Osteocyte (in vitro differentiated cells): ENCODE measurements around the gene RHBDL3. TPM values are rescaled to one million over a fixed set of nuclear protein-coding genes. Genes with fewer than 3 reads are reported as not detected.

ENCODE experiments used
- DNase-seq: peaks from one replicate; pipeline ENCODE4 v3.0.0; 2021; ENCODE audit warnings: mixed read lengths; ENCODE audit not compliant: unreplicated experiment; ENCODE audit errors: extremely low spot score
- H3K27ac Mint-ChIP-seq: one replicate; pipeline ENCODE4 v1.8.0; 2021; ENCODE audit warnings: mild to moderate bottlenecking, mixed read lengths; ENCODE audit not compliant: unreplicated experiment
- H3K27me3 Mint-ChIP-seq: one replicate; pipeline ENCODE4 v1.8.0; 2021; ENCODE audit warnings: mixed read lengths; ENCODE audit not compliant: unreplicated experiment
- H3K36me3 Mint-ChIP-seq: one replicate; pipeline ENCODE4 v1.8.0; 2021; ENCODE audit warnings: mixed read lengths; ENCODE audit not compliant: unreplicated experiment
- H3K4me1 Mint-ChIP-seq: one replicate; pipeline ENCODE4 v1.8.0; 2021; ENCODE audit warnings: mixed read lengths; ENCODE audit not compliant: unreplicated experiment
- H3K4me3 Mint-ChIP-seq: one replicate; pipeline ENCODE4 v1.8.0; 2021; ENCODE audit warnings: mild to moderate bottlenecking, moderate library complexity, mixed read lengths; ENCODE audit not compliant: unreplicated experiment
- H3K9me3 Mint-ChIP-seq: one replicate; pipeline ENCODE4 v1.8.0; 2021; ENCODE audit warnings: mixed read lengths; ENCODE audit not compliant: unreplicated experiment
- total RNA-seq: library from RNA; stranded (reverse); gene quantifications from 2 replicates; pipeline ENCODE4 v1.2.1, GENCODE V29; 2021
- TF ChIP-seq, protein P1 (sequence below): fragments of 200-600 bp; sonication (generic); IDR thresholded peaks from 2 replicates; pipeline ENCODE4 v1.5.0; 2021; ENCODE audit warnings: antibody characterized with exemption, mild to moderate bottlenecking, moderate library complexity

RHBDL3 gene
- total RNA-seq, 1 donor from 2014 or later, result 0.11 TPM

DNA sequence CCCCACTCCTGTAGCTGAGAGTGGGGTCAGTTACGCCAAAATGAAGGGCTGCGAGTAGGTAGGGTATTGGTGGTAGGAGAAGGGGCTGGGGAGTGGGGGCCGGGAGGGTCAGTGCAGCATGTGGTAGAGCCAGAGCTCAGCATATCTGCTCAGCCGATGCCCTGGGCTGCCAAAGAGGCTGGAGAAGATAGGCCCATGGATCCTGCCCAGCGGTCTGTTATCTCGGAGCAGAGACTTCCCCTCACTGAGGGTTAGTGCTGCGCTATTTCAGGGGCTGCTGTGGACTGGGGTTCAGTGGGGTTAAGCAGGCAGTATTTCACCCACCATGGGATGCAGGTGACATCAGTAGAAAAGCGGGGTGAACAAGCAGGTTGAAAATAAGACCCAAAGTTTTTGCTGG lies 19.7 kb downstream of the RHBDL3 start:
- Mint-ChIP-seq H3K9me3 (no peaks in the 10 kb centered on the region), H3K4me1 (peaks cover 4% of the 10 kb centered on the region), H3K27me3 (peaks cover 8% of the 10 kb centered on the region), H3K36me3 (no peaks in the 10 kb centered on the region), H3K27ac (no peak overlapping the region), H3K4me3 (no peak overlapping the region)
- DNase-seq, result no peak
- TF ChIP-seq, protein P1, sequence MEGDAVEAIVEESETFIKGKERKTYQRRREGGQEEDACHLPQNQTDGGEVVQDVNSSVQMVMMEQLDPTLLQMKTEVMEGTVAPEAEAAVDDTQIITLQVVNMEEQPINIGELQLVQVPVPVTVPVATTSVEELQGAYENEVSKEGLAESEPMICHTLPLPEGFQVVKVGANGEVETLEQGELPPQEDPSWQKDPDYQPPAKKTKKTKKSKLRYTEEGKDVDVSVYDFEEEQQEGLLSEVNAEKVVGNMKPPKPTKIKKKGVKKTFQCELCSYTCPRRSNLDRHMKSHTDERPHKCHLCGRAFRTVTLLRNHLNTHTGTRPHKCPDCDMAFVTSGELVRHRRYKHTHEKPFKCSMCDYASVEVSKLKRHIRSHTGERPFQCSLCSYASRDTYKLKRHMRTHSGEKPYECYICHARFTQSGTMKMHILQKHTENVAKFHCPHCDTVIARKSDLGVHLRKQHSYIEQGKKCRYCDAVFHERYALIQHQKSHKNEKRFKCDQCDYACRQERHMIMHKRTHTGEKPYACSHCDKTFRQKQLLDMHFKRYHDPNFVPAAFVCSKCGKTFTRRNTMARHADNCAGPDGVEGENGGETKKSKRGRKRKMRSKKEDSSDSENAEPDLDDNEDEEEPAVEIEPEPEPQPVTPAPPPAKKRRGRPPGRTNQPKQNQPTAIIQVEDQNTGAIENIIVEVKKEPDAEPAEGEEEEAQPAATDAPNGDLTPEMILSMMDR, result no peak

GRCh38 chr17:32285746-32286517 lies 20.3 kb downstream of the RHBDL3 start:
- H3K36me3 Mint-ChIP-seq, result no peaks in the 10 kb centered on the region
- peaks cover 4% of the 10 kb centered on the region for H3K4me1 Mint-ChIP-seq
- H3K27me3 Mint-ChIP-seq, result peaks cover 8% of the 10 kb centered on the region
- H3K4me3 Mint-ChIP-seq, result no peak overlapping the region
- no peaks in the 10 kb centered on the region for H3K9me3 Mint-ChIP-seq
- no peak for DNase-seq
- TF ChIP-seq, protein P1, result no peak
- no peak overlapping the region for H3K27ac Mint-ChIP-seq

GRCh38 chr17:32286518-32286900 lies 20.9 kb downstream of the RHBDL3 start:
- Mint-ChIP-seq H3K4me3 (no peak overlapping the region), H3K27me3 (peaks cover 8% of the 10 kb centered on the region), H3K27ac (no peak overlapping the region), H3K9me3 (no peaks in the 10 kb centered on the region), H3K36me3 (no peaks in the 10 kb centered on the region), H3K4me1 (peaks cover 4% of the 10 kb centered on the region)
- DNase-seq, result no peak
- TF ChIP-seq, protein P1, result no peak

DNA sequence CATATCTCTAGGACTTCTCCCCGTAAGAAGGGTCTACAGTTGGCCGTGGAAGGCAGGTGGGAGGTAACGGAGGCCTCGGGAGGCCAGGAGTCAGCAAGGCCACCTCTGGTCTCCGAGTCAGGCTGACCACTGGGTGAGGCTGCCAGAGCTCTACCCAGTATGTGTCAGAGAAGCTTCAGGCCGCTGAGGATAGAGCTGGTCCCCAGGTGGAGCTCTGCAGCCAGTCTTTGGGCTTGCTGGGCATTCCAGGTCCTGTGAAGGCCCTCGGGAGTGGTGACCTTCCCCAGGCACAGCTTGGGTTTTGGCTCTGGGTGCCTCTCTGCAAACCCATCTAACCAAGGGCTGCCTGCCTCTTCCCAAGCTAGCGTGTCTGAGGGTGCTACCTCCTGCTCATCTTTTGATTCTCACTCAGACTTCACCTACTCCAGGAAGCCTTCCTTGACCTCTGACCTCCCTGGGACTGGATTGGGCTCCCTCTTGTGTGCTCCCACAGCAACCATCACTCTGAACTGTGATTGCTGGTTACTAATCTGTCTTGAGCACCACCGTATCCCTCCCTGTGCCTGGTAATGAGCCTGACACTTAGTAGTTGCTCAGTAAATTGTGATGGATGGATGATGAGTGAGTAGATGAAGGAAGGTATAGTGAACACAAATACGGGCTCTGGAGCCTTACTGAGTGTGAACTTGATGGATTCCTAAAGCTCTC lies 22.3 kb downstream of the RHBDL3 start:
- Mint-ChIP-seq H3K9me3 (no peaks in the 10 kb centered on the region), H3K36me3 (no peaks in the 10 kb centered on the region), H3K4me1 (peaks cover 4% of the 10 kb centered on the region), H3K4me3 (no peak overlapping the region), H3K27ac (no peak overlapping the region), H3K27me3 (peaks cover 4% of the 10 kb centered on the region)
- TF ChIP-seq, protein P1, result no peak
- DNase-seq, result no peak

DNA sequence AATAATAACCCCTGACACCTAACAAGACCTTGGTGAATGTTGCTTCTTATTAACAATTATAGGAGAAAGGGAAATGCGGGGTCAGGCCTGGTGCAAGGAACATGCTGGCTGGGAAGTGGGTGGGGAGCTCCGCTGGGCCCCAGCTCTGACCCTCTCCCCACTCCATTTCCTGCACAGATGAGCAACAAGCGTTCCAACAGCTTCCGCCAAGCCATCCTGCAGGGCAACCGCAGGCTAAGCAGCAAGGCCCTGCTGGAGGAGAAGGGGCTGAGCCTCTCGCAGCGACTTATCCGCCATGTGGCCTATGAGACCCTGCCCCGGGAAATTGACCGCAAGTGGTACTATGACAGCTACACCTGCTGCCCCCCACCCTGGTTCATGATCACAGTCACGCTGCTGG lies 23.0 kb downstream of the RHBDL3 start:
- H3K27me3 Mint-ChIP-seq, result peaks cover 4% of the 10 kb centered on the region
- DNase-seq, result no peak

More for the DNA sequence above, 23.0 kb downstream of the RHBDL3 start:
- Mint-ChIP-seq H3K27ac (no peak overlapping the region), H3K4me1 (peaks cover 3% of the 10 kb centered on the region), H3K36me3 (no peaks in the 10 kb centered on the region), H3K4me3 (no peak overlapping the region), H3K9me3 (no peaks in the 10 kb centered on the region)
- TF ChIP-seq, protein P1, result no peak
